HG03354 (cell line): Measurements from ENCODE around the gene DSCAML1.

Experiments used
- ATAC-seq: cut with Tn5 transposase; IDR thresholded peaks from one replicate; pipeline ENCODE4 v1.9.1; 2021; ENCODE audit warnings: mild to moderate bottlenecking; ENCODE audit not compliant: unreplicated experiment, poor library complexity, severe bottlenecking

Gene DSCAML1

GRCh38 chr11:117548876-117549275 is 248.1 kb downstream of the DSCAML1 start:
- no peak for ATAC-seq

- ATAC-seq: no peak
These were observed 249.1 kb downstream of the DSCAML1 start for GRCh38 chr11:117547946-117548345.

GRCh38 chr11:117547195-117547850 is 249.7 kb downstream of the DSCAML1 start:
- no peak for ATAC-seq

- ATAC-seq: no peak
These were observed 250.4 kb downstream of the DSCAML1 start for GRCh38 chr11:117546431-117547194.

- no peak for ATAC-seq
These were observed 251.3 kb downstream of the DSCAML1 start for GRCh38 chr11:117545706-117546105.

- no peak for ATAC-seq
These were observed 252.8 kb downstream of the DSCAML1 start for GRCh38 chr11:117544130-117544800.

GRCh38 chr11:117541211-117541610 is 255.8 kb downstream of the DSCAML1 start:
- no peak for ATAC-seq

- no peak for ATAC-seq
These were observed 258.5 kb downstream of the DSCAML1 start for GRCh38 chr11:117538263-117539135.

GRCh38 chr11:117535850-117536411 is 261.1 kb downstream of the DSCAML1 start:
- no peak for ATAC-seq

GRCh38 chr11:117535201-117535849 is 261.7 kb downstream of the DSCAML1 start:
- ATAC-seq: no peak

GRCh38 chr11:117532568-117532967 is 264.4 kb downstream of the DSCAML1 start:
- ATAC-seq: no peak

GRCh38 chr11:117529816-117530215 is 267.2 kb downstream of the DSCAML1 start:
- no peak for ATAC-seq

GRCh38 chr11:117528097-117528721 is 268.8 kb downstream of the DSCAML1 start:
- ATAC-seq: no peak

GRCh38 chr11:117527271-117527670 is 269.7 kb downstream of the DSCAML1 start:
- no peak for ATAC-seq

GRCh38 chr11:117525866-117526542 is 271.0 kb downstream of the DSCAML1 start:
- ATAC-seq: no peak

GRCh38 chr11:117524468-117525183 is 272.4 kb downstream of the DSCAML1 start:
- ATAC-seq: no peak

- ATAC-seq: no peak
These were observed 273.3 kb downstream of the DSCAML1 start for GRCh38 chr11:117523680-117524079.
